Measurements from ENCODE around the gene MEGF6. TPM values are rescaled to one million over a fixed set of nuclear protein-coding genes. Genes with fewer than 3 reads are reported as not detected.

Gene MEGF6
- total RNA-seq, 2 donors from 2014 or later = 4.9 to 6.8 TPM

DNA sequence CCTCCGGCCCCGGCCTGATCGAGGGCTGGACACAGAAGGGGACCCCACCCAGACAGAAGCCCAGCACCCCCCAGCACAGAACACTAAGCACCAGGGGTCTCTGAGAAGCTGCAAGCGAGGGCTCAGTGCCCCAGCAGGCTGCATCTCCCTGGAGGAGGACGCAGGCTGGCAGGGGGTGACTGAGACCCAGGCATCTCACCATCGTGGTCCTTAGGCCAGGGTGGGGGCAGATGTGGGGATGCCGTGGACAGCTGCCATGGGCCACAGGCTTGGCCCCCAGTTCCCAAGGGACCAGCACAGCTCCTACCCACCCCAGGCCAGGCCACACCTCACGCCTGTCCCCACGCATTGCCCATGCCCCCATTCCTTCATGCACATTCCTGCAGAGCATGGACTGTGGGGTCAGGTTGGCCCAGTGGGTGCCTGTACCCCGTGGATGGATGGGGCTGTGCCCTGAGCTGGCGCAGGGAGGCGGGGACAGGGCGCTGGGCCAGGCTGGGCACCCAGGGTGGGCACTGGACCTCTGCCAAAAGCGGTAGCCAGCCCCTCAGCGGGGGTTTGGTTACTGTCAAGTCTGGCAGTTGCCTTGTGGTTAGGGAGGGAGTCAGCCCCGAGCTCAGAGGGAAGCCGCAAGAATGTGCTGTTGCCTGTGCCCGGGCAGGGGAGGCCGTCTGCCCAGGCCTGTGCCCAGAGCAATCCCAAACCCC lies 95.4 kb downstream of the MEGF6 start:
- no peak for DNase-seq
- H3K27me3 Mint-ChIP-seq (ENCODE audit: low read depth) = no peaks in the 10 kb centered on the region
- no peak overlapping the region for H3K27ac Mint-ChIP-seq
- H3K9me3 Mint-ChIP-seq = no peaks in the 10 kb centered on the region
- no peaks in the 10 kb centered on the region for H3K36me3 Mint-ChIP-seq (ENCODE audit: insufficient read depth in 2 of 2)
- H3K4me3 Mint-ChIP-seq = no peak overlapping the region
- H3K4me1 Mint-ChIP-seq (ENCODE audit: low read depth) = no peaks in the 10 kb centered on the region
- ATAC-seq (replicated peaks in 1 of 2) = no peak

DNA sequence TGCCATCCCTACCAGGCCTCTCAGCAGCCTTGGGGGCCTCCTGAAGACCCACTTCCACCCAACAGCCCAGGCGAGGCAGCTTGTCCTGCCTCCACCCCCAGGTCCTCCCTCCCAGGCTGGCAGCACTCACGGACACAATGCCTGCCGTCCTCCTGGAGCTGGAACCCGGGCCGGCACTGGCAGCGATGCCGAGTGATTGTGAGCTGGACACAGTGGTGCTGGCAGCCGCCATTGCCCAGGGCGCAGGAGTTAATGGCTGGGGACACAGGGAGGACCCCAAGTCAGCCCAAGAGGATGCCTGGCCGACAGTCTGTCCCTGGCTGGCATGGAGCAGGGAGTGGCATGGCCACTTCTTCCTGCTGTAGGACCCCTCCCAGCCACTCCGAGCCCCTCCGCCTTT lies 96.0 kb downstream of the MEGF6 start:
- Mint-ChIP-seq H3K36me3 (ENCODE audit: insufficient read depth in 2 of 2) (no peaks in the 10 kb centered on the region), H3K4me3 (no peak overlapping the region), H3K9me3 (no peaks in the 10 kb centered on the region), H3K27me3 (ENCODE audit: low read depth) (no peaks in the 10 kb centered on the region), H3K27ac (no peak overlapping the region), H3K4me1 (ENCODE audit: low read depth) (no peaks in the 10 kb centered on the region)
- ATAC-seq (replicated peaks in 1 of 2) (no peak), DNase-seq (no peak)

DNA sequence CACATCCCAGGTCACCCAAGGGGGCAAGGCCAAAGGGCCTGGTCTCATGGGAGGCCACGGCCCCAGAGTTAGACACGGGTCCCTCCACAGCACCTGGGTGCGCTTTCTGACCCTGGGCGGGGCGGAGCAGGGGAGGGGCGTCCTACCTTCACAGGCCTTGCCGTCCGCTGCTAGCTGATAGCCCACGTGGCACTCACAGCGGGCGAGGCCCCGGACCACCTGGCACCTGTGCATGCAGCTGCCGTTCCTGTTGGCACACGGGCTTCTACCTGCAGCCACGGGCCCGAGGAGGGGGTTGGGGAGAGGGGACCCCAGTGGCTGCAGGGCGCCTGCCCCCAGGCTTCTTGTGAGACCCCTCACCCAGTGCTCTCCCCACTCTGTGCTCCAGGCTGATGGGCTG lies 96.9 kb downstream of the MEGF6 start:
- Mint-ChIP-seq H3K4me3 (no peak overlapping the region), H3K9me3 (no peaks in the 10 kb centered on the region), H3K27me3 (ENCODE audit: low read depth) (no peaks in the 10 kb centered on the region), H3K4me1 (ENCODE audit: low read depth) (no peaks in the 10 kb centered on the region), H3K36me3 (ENCODE audit: insufficient read depth in 2 of 2) (no peaks in the 10 kb centered on the region), H3K27ac (no peak overlapping the region)
- ATAC-seq (replicated peaks in 1 of 2) = no peak
- DNase-seq = no peak

DNA sequence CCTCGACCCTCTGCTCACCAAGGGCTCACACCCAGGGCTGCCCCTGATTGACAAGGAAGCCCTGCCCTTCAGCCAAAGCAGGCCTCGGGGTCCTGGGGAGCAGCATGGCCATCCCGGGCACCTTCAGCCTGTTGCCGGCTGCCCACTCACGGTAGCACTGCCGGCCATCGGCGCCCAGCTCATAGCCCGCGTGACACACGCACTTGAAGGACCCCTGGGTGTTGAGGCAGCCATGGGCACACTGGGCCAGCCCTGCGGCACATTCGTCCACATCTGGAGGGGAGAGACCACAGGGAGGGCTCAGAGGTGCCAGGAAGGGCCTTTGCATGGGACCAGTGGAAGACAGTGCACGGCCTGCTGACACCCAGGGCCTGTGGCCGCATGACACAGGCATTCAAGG lies 99.5 kb downstream of the MEGF6 start:
- Mint-ChIP-seq H3K27ac (no peak overlapping the region), H3K4me3 (no peak overlapping the region), H3K9me3 (no peaks in the 10 kb centered on the region), H3K27me3 (ENCODE audit: low read depth) (no peaks in the 10 kb centered on the region), H3K36me3 (ENCODE audit: insufficient read depth in 2 of 2) (no peaks in the 10 kb centered on the region), H3K4me1 (ENCODE audit: low read depth) (no peaks in the 10 kb centered on the region)
- DNase-seq (no peak), ATAC-seq (replicated peaks in 1 of 2) (no peak)

DNA sequence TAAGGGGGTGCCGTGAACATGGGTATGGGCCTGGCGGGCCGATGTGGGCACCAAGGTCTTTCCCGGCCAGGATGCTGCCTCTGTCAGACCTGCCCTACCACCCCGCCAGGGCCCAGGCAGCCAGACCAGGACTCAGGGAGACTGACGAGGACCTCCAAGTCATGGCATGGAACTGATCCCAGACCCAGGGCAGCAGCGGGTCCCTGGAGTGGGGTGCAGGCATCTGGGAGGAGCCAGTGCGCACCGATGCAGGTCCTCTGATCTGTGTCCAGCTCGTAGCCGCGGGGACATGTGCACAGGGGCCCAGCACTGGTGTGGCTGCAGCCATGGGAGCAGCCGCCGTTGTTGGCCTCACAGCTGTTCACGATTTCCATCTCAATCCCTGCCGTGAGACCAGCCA lies 100.0 kb downstream of the MEGF6 start:
- no peak for ATAC-seq (replicated peaks in 1 of 2)

DNA sequence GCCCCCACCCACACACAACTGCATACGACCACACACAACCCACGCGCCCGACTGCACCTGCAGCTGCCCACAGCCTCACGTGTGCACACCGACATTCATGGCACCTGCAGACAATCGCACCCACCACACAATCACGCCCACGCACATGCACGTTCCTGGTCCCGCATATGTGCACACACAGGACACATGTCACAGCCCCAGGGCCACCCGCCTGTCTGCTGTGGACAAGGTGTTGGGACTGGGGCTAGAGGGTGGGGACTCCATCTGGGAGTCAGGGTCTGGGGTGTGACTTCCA lies 100.4 kb downstream of the MEGF6 start:
- no peak overlapping the region for H3K4me3 Mint-ChIP-seq
- DNase-seq (no peak), ATAC-seq (replicated peaks in 1 of 2) (no peak)
- H3K9me3 Mint-ChIP-seq = no peaks in the 10 kb centered on the region
- no peaks in the 10 kb centered on the region for H3K27me3 Mint-ChIP-seq (ENCODE audit: low read depth)
- H3K36me3 Mint-ChIP-seq (ENCODE audit: insufficient read depth in 2 of 2) = no peaks in the 10 kb centered on the region
- no peaks in the 10 kb centered on the region for H3K4me1 Mint-ChIP-seq (ENCODE audit: low read depth)
- no peak overlapping the region for H3K27ac Mint-ChIP-seq

More for the DNA sequence above, 100.0 kb downstream of the MEGF6 start:
- H3K4me1 Mint-ChIP-seq (ENCODE audit: low read depth) = no peaks in the 10 kb centered on the region
- H3K9me3 Mint-ChIP-seq = no peaks in the 10 kb centered on the region
- no peak overlapping the region for H3K4me3 Mint-ChIP-seq
- no peaks in the 10 kb centered on the region for H3K36me3 Mint-ChIP-seq (ENCODE audit: insufficient read depth in 2 of 2)
- no peak overlapping the region for H3K27ac Mint-ChIP-seq
- DNase-seq = no peak
- H3K27me3 Mint-ChIP-seq (ENCODE audit: low read depth) = no peaks in the 10 kb centered on the region

DNA sequence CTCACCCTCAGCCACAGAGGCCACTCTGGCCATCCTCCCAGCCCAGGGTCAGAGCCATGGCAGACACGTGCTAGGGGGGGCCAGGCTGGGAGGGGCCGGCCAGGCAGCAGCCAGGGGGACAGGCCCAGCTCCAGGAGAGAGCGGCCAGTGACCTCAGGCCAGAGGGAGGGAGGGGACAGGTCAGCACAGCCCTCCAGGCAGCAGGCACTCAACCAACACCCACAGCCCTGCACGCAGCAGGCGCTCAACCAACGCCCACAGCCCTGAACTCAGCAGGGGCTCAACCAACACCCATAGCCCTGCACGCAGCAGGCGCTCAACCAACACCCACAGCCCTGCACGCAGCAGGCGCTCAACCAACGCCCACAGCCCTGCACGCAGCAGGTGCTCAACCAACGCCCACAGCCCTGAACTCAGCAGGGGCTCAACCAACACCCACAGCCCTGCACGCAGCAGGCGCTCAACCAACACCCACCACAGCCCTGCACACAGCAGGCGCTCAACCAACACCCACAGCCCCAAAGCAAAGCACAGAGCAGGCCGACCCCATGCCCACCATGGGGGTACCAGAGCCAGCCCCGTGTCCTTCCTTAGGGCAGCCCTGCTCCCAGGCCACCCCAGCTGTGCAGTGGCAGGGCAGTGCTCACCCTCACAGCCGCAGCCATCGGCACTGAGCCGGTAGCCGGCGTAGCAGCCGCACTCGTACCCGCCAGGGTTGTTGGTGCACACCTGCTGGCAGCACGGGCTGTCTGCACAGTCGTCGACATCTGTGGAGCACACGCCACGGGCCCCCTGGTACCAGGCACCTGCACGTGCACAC lies 101.0 kb downstream of the MEGF6 start:
- H3K27me3 Mint-ChIP-seq (ENCODE audit: low read depth) = no peaks in the 10 kb centered on the region
- H3K27ac Mint-ChIP-seq = no peak overlapping the region
- ATAC-seq (replicated peaks in 1 of 2) = no peak
- H3K9me3 Mint-ChIP-seq = no peaks in the 10 kb centered on the region
- H3K4me3 Mint-ChIP-seq = no peak overlapping the region
- no peak for DNase-seq
- H3K36me3 Mint-ChIP-seq (ENCODE audit: insufficient read depth in 2 of 2) = no peaks in the 10 kb centered on the region
- H3K4me1 Mint-ChIP-seq (ENCODE audit: low read depth) = no peaks in the 10 kb centered on the region

DNA sequence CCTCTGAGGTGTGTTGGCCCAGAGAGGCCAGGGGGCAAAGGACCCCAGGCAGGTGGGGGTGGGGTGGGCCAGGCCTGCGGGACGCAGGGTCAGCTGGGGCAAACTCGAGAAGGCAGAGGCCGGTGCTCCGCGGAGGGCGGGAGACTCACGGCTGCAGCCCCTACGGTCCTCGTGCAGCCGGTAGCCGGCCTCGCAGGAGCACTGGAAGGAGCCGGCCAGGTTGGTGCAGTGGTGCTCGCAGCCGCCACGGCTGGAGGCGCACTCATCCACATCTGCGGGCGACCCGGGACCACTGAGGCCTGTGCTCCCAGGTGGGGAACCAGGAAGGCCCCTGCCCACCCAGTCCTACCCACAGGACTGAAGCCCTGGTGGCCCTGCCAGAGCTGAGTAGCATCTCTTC lies 101.6 kb downstream of the MEGF6 start:
- H3K27me3 Mint-ChIP-seq (ENCODE audit: low read depth) = no peaks in the 10 kb centered on the region
- H3K4me1 Mint-ChIP-seq (ENCODE audit: low read depth) = no peaks in the 10 kb centered on the region
- no peak for DNase-seq
- no peak overlapping the region for H3K4me3 Mint-ChIP-seq
- no peaks in the 10 kb centered on the region for H3K36me3 Mint-ChIP-seq (ENCODE audit: insufficient read depth in 2 of 2)
- no peak overlapping the region for H3K27ac Mint-ChIP-seq
- ATAC-seq (replicated peaks in 1 of 2) = no peak
- no peaks in the 10 kb centered on the region for H3K9me3 Mint-ChIP-seq

DNA sequence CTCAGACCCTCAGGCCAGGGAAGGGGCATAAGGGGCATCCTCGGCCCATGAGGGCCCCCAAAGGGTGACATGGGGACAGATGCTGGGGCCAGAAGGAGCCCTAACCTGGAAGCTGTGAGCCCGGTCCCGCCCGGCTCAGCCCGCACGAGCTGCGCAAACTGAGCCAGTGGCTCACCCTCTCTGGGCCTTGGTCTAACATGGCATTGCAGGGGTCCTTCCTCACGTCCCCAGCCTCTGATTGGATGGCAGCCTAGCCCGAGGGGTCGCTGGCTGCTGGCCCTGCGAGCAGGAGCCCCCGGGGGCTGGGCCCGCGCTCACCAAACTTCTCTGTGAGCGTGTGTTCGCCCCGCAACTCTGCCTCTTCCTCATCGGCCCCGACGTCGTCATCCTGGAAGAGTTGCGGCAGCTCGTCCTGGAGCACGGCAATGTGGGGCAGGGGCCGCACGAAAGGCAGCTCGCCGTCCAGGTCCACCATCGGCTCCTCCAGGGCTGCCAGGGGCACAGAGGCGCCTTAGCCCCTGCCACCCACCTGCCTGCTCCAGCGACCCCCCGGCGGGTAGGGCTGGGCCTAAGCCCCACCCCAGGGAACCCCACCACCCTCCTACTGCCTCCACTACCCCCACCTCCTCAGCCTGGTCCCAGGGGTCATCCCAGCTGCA lies 102.4 kb downstream of the MEGF6 start:
- H3K4me3 Mint-ChIP-seq = no peak overlapping the region
- no peaks in the 10 kb centered on the region for H3K36me3 Mint-ChIP-seq (ENCODE audit: insufficient read depth in 2 of 2)
- no peak overlapping the region for H3K27ac Mint-ChIP-seq
- no peaks in the 10 kb centered on the region for H3K27me3 Mint-ChIP-seq (ENCODE audit: low read depth)
- no peaks in the 10 kb centered on the region for H3K9me3 Mint-ChIP-seq
- no peaks in the 10 kb centered on the region for H3K4me1 Mint-ChIP-seq (ENCODE audit: low read depth)
- no peak for ATAC-seq (replicated peaks in 1 of 2)
- DNase-seq = no peak

DNA sequence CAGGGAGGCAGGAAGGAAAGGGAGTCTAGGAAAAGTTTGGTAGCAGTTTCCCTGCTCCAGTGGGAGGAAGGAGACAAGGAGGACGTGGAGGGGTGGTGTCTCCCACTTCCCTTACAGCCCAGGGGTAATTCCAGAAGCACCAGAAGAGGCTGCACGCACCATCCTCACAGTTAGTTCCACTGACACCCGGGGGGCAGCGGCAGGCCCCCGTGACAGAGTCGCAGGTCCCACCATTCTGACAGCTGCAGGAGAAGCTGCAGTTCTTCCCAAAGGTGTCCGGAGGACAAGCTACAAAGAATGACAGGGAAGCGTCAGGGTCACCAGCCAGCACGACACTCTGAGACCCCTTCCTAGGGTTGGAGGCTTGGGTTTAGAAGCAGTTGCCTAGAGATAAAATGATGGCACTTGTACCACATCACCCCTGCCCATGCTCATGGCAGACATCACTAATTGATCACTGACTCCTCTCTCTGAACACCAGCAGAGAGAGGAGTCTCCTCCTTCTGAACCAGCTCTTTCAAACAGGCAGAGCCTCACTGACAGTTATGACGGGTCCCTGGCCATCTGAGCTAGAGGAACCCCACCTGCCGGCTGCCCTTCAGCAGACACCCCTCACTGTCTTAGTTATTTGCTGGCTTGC lies 103.6 kb downstream of the MEGF6 start:
- no peak for DNase-seq
- H3K4me1 Mint-ChIP-seq (ENCODE audit: low read depth) = no peaks in the 10 kb centered on the region
- H3K4me3 Mint-ChIP-seq = no peak overlapping the region
- no peaks in the 10 kb centered on the region for H3K36me3 Mint-ChIP-seq (ENCODE audit: insufficient read depth in 2 of 2)
- H3K27me3 Mint-ChIP-seq (ENCODE audit: low read depth) = no peaks in the 10 kb centered on the region
- H3K9me3 Mint-ChIP-seq = no peaks in the 10 kb centered on the region
- H3K27ac Mint-ChIP-seq = no peak overlapping the region
- ATAC-seq (replicated peaks in 1 of 2) = no peak

DNA sequence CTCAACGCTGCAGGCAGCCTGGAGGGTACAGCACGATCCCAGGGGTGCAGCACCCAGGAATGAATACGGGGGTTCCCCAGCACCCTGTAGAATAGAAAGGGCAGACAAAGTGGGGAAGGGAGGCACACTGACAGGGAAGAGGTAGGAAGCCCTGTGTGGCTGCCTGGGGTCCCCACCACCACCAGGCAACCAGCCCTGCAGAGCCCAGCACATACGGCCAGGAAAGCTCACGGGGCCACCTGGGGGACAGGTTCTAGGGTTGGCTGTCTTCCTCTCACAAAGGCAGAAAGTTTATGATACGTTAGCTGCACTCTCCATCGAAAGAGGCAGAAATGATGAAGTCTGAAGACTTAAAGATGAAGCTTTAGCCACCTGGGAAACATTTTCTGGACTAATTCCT lies 104.4 kb downstream of the MEGF6 start:
- ATAC-seq (replicated peaks in 1 of 2) (no peak), DNase-seq (no peak)
- H3K4me1 Mint-ChIP-seq (ENCODE audit: low read depth) = no peaks in the 10 kb centered on the region
- H3K36me3 Mint-ChIP-seq (ENCODE audit: insufficient read depth in 2 of 2) = no peaks in the 10 kb centered on the region
- H3K4me3 Mint-ChIP-seq = no peak overlapping the region
- no peak overlapping the region for H3K27ac Mint-ChIP-seq
- H3K9me3 Mint-ChIP-seq = no peaks in the 10 kb centered on the region
- H3K27me3 Mint-ChIP-seq (ENCODE audit: low read depth) = no peaks in the 10 kb centered on the region

DNA sequence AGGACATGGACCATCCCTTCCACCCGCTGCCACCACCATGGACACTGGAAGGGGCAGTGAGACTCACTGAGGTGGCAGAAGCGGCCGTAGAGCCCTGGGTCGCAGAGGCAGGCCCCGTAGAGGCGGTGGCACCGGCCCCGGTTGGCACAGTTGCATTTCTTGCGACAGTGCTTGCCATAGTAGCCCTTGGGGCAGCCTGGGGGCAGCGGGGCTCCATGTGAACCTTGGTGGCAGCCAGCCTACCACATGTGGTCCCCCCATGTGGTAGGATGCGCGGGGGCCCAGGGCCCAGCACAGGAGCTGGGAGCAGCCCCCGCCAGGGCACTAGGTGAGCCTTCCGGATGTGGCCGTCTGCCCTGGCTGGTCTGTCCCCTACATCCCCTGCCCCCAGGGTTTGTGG lies 105.3 kb downstream of the MEGF6 start:
- no peak overlapping the region for H3K27ac Mint-ChIP-seq

DNA sequence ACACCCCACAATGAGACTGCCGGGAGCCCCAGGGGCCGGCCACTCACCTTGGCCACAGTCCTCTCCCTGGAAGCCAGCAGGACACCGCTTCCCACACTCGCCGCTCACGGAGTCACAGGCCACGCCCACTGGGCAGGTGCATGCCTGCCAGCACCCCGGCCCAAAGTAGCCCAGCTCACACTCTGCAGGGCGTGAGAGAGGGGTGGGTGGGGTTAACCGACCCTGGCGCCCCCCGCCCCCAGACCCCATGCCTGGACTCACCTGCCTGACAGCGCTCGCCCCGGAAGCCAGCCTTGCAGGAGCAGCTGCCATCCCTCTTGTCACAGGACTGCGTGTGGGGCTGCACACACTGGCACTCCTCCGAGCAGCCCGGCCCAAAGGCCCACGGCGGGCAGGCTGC lies 106.1 kb downstream of the MEGF6 start:
- no peak overlapping the region for H3K4me3 Mint-ChIP-seq

More for the DNA sequence above, 105.3 kb downstream of the MEGF6 start:
- ATAC-seq (replicated peaks in 1 of 2) (no peak), DNase-seq (no peak)
- H3K36me3 Mint-ChIP-seq (ENCODE audit: insufficient read depth in 2 of 2) = no peaks in the 10 kb centered on the region
- H3K9me3 Mint-ChIP-seq = no peaks in the 10 kb centered on the region
- H3K4me1 Mint-ChIP-seq (ENCODE audit: low read depth) = no peaks in the 10 kb centered on the region
- H3K4me3 Mint-ChIP-seq = no peak overlapping the region
- H3K27me3 Mint-ChIP-seq (ENCODE audit: low read depth) = no peaks in the 10 kb centered on the region

More for the DNA sequence above, 106.1 kb downstream of the MEGF6 start:
- Mint-ChIP-seq H3K27me3 (ENCODE audit: low read depth) (no peaks in the 10 kb centered on the region), H3K4me1 (ENCODE audit: low read depth) (no peaks in the 10 kb centered on the region), H3K9me3 (no peaks in the 10 kb centered on the region), H3K27ac (no peak overlapping the region), H3K36me3 (ENCODE audit: insufficient read depth in 2 of 2) (no peaks in the 10 kb centered on the region)
- DNase-seq (no peak), ATAC-seq (replicated peaks in 1 of 2) (no peak)

Data from activated T-cell treated with anti-CD3 and anti-CD28 coated beads, Interleukin-2, amount 50 U/mL, for 72 hours (primary cell).